ENCODE data around the gene FIBCD1. TPM values are rescaled to one million over a fixed set of nuclear protein-coding genes. Genes with fewer than 3 reads are reported as not detected.

The FIBCD1 gene
- total RNA-seq, 4 donors from 2014 or later: 0.40 to 0.83 (median 0.42) TPM; not detected in 1

DNA sequence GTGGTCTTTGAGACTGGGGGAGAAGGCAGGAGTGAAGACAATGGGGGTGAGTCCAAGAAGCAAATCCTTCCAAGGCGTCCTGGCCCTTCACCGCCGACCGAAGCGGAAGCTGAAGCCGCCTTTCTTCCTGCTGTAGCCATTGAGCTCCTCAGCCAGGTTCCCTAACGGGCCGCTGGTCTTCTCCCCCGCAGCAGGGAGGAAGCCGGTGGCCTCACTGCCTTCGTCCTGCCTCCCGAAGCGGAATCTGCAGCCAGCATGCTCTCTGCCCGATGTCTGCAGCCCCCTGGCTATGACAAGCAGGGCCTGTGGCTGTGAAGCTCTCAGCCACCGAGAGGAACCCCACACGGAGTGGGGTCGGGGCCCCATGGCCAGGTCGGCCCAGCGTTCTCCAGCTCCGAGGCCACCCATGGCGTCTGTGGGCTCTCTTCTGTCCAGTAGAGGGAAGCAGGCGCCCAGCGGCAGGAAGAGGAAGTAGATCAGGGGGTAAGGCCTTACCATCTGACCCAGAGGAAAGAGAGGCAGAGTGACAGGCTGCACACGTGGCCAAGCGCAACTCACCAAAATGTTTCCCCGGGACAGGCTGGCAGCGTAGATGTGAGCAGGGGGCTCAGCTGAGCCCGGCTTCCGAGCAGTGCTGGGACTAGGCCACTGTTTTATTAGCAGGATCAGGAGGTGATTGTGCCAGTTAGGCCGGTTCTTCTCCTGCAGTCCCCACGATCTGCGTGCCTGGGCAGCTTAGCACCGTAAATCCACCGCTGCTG lies 45.5 kb downstream of the FIBCD1 start:
- Histone ChIP-seq H3K9me3 (no peaks in the 10 kb centered on the region), H3K4me3 (no peak overlapping the region), H3K4me1 (peaks cover 13 to 52% (median 37%) of the 10 kb centered on the region in 4 donors), H3K27ac (replicated peaks in 1 of 4) (peak overlapping the region; percentile 15 to 56 (median 38)), H3K27me3 (peaks cover 0 to 15% (median 2%) of the 10 kb centered on the region in 4 donors), H3K36me3 (peaks cover 29 to 51% (median 48%) of the 10 kb centered on the region in 4 donors)
- 71% methylated on average over 21 of the region's 34 CpGs for WGBS
- DNase-seq (ENCODE audit: extremely low spot score): no peak
- intact Hi-C loops (cut with DNase I): loop anchor here (10.0 kb wide), 1 partner anchor 151 kb away; no protein-coding TSS in a partner anchor
- TF ChIP-seq POLR2AphosphoS5 (IDR thresholded peaks at IDR 0.05): peak; percentile 9 to 16
- no peak for TF ChIP-seq POLR2A (IDR thresholded peaks at IDR 0.05; ENCODE audit: low read depth)
- TF ChIP-seq, protein P1, sequence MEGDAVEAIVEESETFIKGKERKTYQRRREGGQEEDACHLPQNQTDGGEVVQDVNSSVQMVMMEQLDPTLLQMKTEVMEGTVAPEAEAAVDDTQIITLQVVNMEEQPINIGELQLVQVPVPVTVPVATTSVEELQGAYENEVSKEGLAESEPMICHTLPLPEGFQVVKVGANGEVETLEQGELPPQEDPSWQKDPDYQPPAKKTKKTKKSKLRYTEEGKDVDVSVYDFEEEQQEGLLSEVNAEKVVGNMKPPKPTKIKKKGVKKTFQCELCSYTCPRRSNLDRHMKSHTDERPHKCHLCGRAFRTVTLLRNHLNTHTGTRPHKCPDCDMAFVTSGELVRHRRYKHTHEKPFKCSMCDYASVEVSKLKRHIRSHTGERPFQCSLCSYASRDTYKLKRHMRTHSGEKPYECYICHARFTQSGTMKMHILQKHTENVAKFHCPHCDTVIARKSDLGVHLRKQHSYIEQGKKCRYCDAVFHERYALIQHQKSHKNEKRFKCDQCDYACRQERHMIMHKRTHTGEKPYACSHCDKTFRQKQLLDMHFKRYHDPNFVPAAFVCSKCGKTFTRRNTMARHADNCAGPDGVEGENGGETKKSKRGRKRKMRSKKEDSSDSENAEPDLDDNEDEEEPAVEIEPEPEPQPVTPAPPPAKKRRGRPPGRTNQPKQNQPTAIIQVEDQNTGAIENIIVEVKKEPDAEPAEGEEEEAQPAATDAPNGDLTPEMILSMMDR (IDR thresholded peaks at IDR 0.05): peak; percentile 26 to 46 (median 30)

DNA sequence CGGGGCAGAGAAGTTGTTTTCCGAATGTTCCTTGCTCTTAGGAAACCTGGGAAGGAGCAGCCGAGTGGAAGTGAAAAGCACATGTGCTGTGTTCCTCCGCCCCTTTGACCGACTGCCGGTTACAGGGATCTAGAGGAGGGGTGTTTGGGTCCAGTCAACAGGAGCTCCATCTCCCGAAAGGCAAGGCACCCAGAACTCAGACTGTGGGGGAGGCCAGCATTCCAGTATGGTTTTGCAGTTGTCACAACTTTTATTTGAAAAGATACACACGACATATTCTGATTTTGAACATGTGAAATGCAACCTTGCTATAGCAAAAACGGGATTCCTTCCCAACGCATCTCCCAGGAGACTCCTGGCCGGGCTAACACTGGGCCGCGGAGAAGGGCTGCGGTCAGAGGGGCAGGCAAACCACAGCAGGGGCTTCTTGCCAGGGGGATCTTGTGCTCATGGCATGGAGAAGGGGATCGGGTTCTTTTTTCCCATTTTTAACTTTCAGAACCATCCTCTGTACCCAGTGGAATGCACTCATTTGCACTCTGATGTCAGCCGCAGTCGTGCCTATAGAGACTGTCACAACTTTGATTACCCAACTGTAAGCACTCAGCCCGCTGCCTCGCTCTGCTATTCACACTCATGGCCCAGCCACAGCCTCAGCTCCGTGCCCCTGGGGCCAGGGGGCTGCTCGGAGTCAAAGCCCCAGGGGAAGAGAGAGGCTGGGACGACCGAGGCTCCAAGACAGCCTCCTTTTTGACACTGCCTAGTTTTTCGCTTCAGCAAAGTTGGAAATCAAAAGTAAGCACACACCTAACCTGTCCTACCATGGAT lies 46.4 kb downstream of the FIBCD1 start:
- intact Hi-C loops (cut with DNase I): loop anchor here (10.0 kb wide), 1 partner anchor 152 kb away; no protein-coding TSS in a partner anchor

DNA sequence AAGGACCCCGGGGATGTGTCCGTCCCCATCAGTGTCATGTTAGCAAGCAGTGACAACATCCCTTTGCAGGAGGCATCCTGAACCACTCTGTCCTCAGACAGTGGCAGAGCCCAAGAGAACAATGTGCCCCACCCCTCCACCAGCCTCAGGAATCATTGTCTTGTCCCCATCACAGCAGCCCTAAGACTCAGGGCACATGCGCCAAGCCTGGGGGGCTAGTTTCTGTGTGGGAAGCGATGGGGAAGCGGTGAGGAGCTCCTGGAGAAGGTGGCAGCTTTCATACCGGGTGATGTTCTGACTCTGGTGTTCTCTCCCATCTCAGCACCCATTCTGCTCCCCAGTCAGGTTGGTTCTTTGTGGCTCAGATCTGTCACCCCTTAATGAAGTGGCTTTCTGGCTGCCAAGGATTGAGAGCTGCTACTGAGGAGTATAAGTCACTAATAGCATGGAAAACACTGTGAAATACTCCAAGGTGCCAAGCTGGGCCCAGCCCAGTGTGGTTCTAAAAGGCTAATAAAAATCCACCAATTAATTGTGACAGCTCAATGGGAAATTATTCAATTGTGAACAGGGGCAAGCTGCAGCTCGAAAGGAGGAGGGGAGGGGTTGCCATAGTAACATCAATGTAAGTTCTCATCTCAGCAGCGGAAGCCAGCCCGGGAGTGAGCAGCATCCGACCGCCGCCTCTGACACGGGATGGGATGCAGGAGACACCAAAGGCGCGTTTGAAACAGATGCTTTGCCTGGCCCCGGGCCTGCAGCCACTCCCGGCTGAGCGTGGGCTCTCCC lies 47.2 kb downstream of the FIBCD1 start:
- peaks cover 44 to 68% (median 64%) of the 10 kb centered on the region in 4 donors for H3K36me3 ChIP-seq
- H3K4me3 ChIP-seq: no peak overlapping the region
- no peak overlapping the region for H3K27ac ChIP-seq (replicated peaks in 1 of 4)
- no peaks in the 10 kb centered on the region for H3K27me3 ChIP-seq
- no peaks in the 10 kb centered on the region for H3K9me3 ChIP-seq
- peaks cover 13 to 69% (median 52%) of the 10 kb centered on the region in 4 donors for H3K4me1 ChIP-seq
- intact Hi-C loops (cut with DNase I): loop anchor here (10.0 kb wide), 1 partner anchor 153 kb away; no protein-coding TSS in a partner anchor
- TF ChIP-seq EP300 (IDR thresholded peaks at IDR 0.05) (no peak), POLR2AphosphoS5 (IDR thresholded peaks at IDR 0.05) (no peak), POLR2A (IDR thresholded peaks at IDR 0.05; ENCODE audit: low read depth) (no peak)
- TF ChIP-seq, protein P1 (IDR thresholded peaks at IDR 0.05): no peak
- DNase-seq (ENCODE audit: extremely low spot score): no peak
- WGBS: 78% methylated on average over 18 of the region's 18 CpGs

More for the DNA sequence above, 46.4 kb downstream of the FIBCD1 start:
- Histone ChIP-seq H3K27me3 (peaks cover 0 to 7% (median 0%) of the 10 kb centered on the region in 4 donors), H3K9me3 (no peaks in the 10 kb centered on the region), H3K27ac (replicated peaks in 1 of 4) (peak overlapping the region in 1 of 4 donors; percentile 56), H3K4me3 (no peak overlapping the region), H3K36me3 (peaks cover 38 to 60% (median 56%) of the 10 kb centered on the region in 4 donors), H3K4me1 (peaks cover 13 to 61% (median 43%) of the 10 kb centered on the region in 4 donors)
- no peak for TF ChIP-seq POLR2AphosphoS5 (IDR thresholded peaks at IDR 0.05)
- TF ChIP-seq POLR2A (IDR thresholded peaks at IDR 0.05; ENCODE audit: low read depth): no peak
- TF ChIP-seq, protein P1 (IDR thresholded peaks at IDR 0.05): no peak
- TF ChIP-seq EP300 (IDR thresholded peaks at IDR 0.05): no peak
- no peak for DNase-seq (ENCODE audit: extremely low spot score)
- 82% methylated on average over 24 of the region's 24 CpGs for WGBS
